DOHH2 (cell line): ENCODE results near the gene CIB1.

Source experiments
- CTCF ChIP-seq: fragments of 200-600 bp; sonication (generic); IDR thresholded peaks from one replicate; pipeline ENCODE4 v1.5.1; 2014; ENCODE audit warnings: antibody characterized with exemption, mild to moderate bottlenecking, low read depth, low read length; ENCODE audit not compliant: poor library complexity, severe bottlenecking
- EZH2phosphoT487 ChIP-seq: fragments of 200-600 bp; sonication (generic); IDR thresholded peaks from 2 replicates; pipeline ENCODE4 v1.6.1; 2017; ENCODE audit warnings: borderline replicate concordance, mild to moderate bottlenecking, antibody characterized with exemption, low read length, moderate library complexity, mixed read lengths

- TF ChIP-seq CTCF (no peak), EZH2phosphoT487 (no peak)
Measured at GRCh38 chr15:90262426-90262825, 28.7 kb upstream of the CIB1 start.
